OCI-LY3 (cell line): ENCODE measurements around the gene FXYD2.

ENCODE experiments used
- EZH2phosphoT487 ChIP-seq: fragments of 200-600 bp; shearing (Covaris generic); IDR thresholded peaks from 2 replicates; pipeline ENCODE4 v1.6.1; 2018; ENCODE audit warnings: antibody characterized with exemption, mixed run types, low read depth
- TF ChIP-seq, protein P1 (sequence below): fragments of 200-600, 300-600 bp; sonication (generic); IDR thresholded peaks from 2 replicates; pipeline ENCODE4 v1.5.1; 2014; ENCODE audit warnings: antibody characterized with exemption, low read length, low read depth

- TF ChIP-seq, protein P1, sequence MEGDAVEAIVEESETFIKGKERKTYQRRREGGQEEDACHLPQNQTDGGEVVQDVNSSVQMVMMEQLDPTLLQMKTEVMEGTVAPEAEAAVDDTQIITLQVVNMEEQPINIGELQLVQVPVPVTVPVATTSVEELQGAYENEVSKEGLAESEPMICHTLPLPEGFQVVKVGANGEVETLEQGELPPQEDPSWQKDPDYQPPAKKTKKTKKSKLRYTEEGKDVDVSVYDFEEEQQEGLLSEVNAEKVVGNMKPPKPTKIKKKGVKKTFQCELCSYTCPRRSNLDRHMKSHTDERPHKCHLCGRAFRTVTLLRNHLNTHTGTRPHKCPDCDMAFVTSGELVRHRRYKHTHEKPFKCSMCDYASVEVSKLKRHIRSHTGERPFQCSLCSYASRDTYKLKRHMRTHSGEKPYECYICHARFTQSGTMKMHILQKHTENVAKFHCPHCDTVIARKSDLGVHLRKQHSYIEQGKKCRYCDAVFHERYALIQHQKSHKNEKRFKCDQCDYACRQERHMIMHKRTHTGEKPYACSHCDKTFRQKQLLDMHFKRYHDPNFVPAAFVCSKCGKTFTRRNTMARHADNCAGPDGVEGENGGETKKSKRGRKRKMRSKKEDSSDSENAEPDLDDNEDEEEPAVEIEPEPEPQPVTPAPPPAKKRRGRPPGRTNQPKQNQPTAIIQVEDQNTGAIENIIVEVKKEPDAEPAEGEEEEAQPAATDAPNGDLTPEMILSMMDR: no peak
- TF ChIP-seq EZH2phosphoT487: no peak
Measured at GRCh38 chr11:117838901-117839300, 14.4 kb upstream of the FXYD2 start.
